Measurements from ENCODE around the gene OGDHL. TPM values are rescaled to one million over a fixed set of nuclear protein-coding genes. Genes with fewer than 3 reads are reported as not detected.
A peak's percentile ranks its signal among the peaks of the same experiment; 100 is the strongest.

The OGDHL gene
- 0.86 and 1.7 TPM in 2 replicates for total RNA-seq
- long read RNA-seq: 0 reads

GRCh38 chr10:49761789-49762565, at the start of gene OGDHL:
Gene OGDHL, minus strand, starts transcription at chr10:49762323. Its CDS starts 3,731 bp downstream, at chr10:49758592.
- Mint-ChIP-seq H3K9me3 (ENCODE audit: unreplicated experiment) (peaks cover 6% of the 10 kb centered on the region), H3K4me3 (ENCODE audit: unreplicated experiment) (peak within 1 kb of the TSS; percentile 68), H3K27me3 (ENCODE audit: unreplicated experiment) (peaks cover 11% of the 10 kb centered on the region), H3K4me1 (ENCODE audit: unreplicated experiment) (peaks cover 2% of the 10 kb centered on the region), H3K27ac (ENCODE audit: unreplicated experiment) (no peak within 1 kb of the TSS), H3K36me3 (ENCODE audit: unreplicated experiment) (no peaks in the 10 kb centered on the region)
- DNase-seq (ENCODE audit: extremely low spot score, unreplicated experiment): peak; percentile 89
- peak; percentile 33 for TF ChIP-seq CTCF (IDR thresholded peaks at IDR 0.05)

DNA sequence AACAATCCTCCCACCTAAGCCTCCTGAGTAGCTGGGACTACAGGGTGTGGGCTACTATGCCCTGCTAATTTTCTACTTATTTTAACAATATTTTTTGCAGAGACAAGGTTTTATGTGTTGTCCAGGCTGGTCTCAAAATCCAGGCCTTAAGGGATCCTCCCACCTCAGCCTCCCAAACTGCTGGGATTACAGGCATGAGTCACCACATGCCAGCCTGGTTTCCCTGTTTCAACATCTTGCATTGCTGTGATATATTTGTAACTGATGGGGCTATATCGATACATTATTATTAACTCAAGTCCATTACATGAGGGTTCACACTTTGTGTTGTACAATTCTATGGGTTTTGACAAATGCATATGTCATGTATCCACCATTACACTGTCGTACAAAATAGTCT, 41.9 kb upstream of the OGDHL start:
- no peak for TF ChIP-seq CTCF (IDR thresholded peaks at IDR 0.05)

GRCh38 chr10:49798275-49798674, 36.2 kb upstream of the OGDHL start:
- no peak for TF ChIP-seq CTCF (IDR thresholded peaks at IDR 0.05)
- H3K27me3 Mint-ChIP-seq (ENCODE audit: unreplicated experiment): peaks cover 21% of the 10 kb centered on the region
- no peaks in the 10 kb centered on the region for H3K4me1 Mint-ChIP-seq (ENCODE audit: unreplicated experiment)
- no peak for DNase-seq (ENCODE audit: extremely low spot score, unreplicated experiment)
- no peak overlapping the region for H3K27ac Mint-ChIP-seq (ENCODE audit: unreplicated experiment)
- no peaks in the 10 kb centered on the region for H3K36me3 Mint-ChIP-seq (ENCODE audit: unreplicated experiment)
- no peak overlapping the region for H3K4me3 Mint-ChIP-seq (ENCODE audit: unreplicated experiment)
- no peaks in the 10 kb centered on the region for H3K9me3 Mint-ChIP-seq (ENCODE audit: unreplicated experiment)

More for the DNA sequence above, 41.9 kb upstream of the OGDHL start:
- H3K4me3 Mint-ChIP-seq (ENCODE audit: unreplicated experiment): no peak overlapping the region
- DNase-seq (ENCODE audit: extremely low spot score, unreplicated experiment): no peak
- peaks cover 6% of the 10 kb centered on the region for H3K9me3 Mint-ChIP-seq (ENCODE audit: unreplicated experiment)
- no peaks in the 10 kb centered on the region for H3K4me1 Mint-ChIP-seq (ENCODE audit: unreplicated experiment)
- H3K27ac Mint-ChIP-seq (ENCODE audit: unreplicated experiment): no peak overlapping the region
- peaks cover 2% of the 10 kb centered on the region for H3K36me3 Mint-ChIP-seq (ENCODE audit: unreplicated experiment)
- peaks cover 14% of the 10 kb centered on the region for H3K27me3 Mint-ChIP-seq (ENCODE audit: unreplicated experiment)

DNA sequence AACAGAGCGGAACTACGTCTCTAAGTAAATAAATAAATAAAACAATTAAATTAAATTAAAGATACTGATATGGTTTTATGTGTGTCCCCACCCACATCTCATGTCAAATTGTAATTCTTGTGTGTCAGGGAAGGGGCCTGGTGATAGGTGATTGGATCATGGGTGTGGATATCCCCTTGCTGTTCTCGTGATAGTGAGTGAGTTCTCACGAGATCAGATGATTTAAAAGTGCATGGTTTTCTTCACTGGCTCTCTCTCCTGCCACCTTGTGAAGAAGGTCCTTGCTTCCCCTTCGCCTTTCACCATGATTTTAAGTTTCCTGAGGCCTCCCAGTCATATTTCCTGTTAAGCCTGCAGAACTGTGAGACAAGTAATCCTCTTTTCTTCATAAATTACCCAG, 29.0 kb upstream of the OGDHL start:
- Mint-ChIP-seq H3K4me1 (ENCODE audit: unreplicated experiment) (no peaks in the 10 kb centered on the region), H3K9me3 (ENCODE audit: unreplicated experiment) (no peaks in the 10 kb centered on the region), H3K4me3 (ENCODE audit: unreplicated experiment) (no peak overlapping the region), H3K27me3 (ENCODE audit: unreplicated experiment) (peaks cover 9% of the 10 kb centered on the region), H3K36me3 (ENCODE audit: unreplicated experiment) (no peaks in the 10 kb centered on the region), H3K27ac (ENCODE audit: unreplicated experiment) (no peak overlapping the region)
- no peak for TF ChIP-seq CTCF (IDR thresholded peaks at IDR 0.05)
- no peak for DNase-seq (ENCODE audit: extremely low spot score, unreplicated experiment)

DNA sequence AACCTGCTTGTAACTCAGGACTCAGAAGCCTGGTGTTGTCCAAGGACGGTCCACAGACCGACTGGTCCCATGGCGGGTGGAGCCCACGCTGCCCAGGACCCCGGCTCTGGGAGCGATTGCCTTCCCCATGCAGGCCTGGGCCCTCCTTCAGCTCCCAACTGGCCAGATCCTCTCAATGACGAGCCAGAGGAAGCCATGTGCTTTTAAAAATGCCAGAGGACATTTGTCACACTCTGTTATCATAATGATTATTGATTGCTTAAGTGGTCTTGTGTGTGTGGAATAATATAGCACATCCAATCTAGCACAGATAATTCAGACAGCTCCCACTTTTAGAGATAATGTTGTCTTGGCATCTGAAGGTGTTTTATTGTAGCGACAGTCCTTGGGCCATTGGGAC, 22.6 kb upstream of the OGDHL start:
- Mint-ChIP-seq H3K27ac (ENCODE audit: unreplicated experiment) (no peak overlapping the region), H3K4me1 (ENCODE audit: unreplicated experiment) (peaks cover 1% of the 10 kb centered on the region), H3K4me3 (ENCODE audit: unreplicated experiment) (no peak overlapping the region), H3K9me3 (ENCODE audit: unreplicated experiment) (no peaks in the 10 kb centered on the region), H3K36me3 (ENCODE audit: unreplicated experiment) (no peaks in the 10 kb centered on the region), H3K27me3 (ENCODE audit: unreplicated experiment) (peaks cover 28% of the 10 kb centered on the region)
- no peak for DNase-seq (ENCODE audit: extremely low spot score, unreplicated experiment)
- no peak for TF ChIP-seq CTCF (IDR thresholded peaks at IDR 0.05)

Data from osteocyte (in vitro differentiated cells).